Adrenal gland (tissue), 5 donors: ENCODE data around the gene PPIP5K1.

Experiments used
- CTCF ChIP-seq, 6 experiments: fragments of 450-650 bp in 4 of 6; fragments of 200-600 bp in 2 of 6; sonication (generic) in 1 of 6; IDR thresholded peaks; 1 replicate in 5 of 6; 2 replicates in 1 of 6; pipeline versions ENCODE4 v1.5.1 to v1.8.0; 2016 to 2021; ENCODE audit warnings: antibody characterized with exemption in 6 of 6, mild to moderate bottlenecking in 2 of 6, moderate library complexity in 1 of 6
- POLR2A ChIP-seq, 2 donors: fragments of 450-650 bp; IDR thresholded peaks; one replicate each; pipeline ENCODE4 v1.6.1; 2017; ENCODE audit warnings: antibody characterized with exemption in 2 of 2, mild to moderate bottlenecking in 2 of 2, moderate library complexity in 1 of 2
- donor health status: DM: no; HTN: no; CAD: no.

DNA sequence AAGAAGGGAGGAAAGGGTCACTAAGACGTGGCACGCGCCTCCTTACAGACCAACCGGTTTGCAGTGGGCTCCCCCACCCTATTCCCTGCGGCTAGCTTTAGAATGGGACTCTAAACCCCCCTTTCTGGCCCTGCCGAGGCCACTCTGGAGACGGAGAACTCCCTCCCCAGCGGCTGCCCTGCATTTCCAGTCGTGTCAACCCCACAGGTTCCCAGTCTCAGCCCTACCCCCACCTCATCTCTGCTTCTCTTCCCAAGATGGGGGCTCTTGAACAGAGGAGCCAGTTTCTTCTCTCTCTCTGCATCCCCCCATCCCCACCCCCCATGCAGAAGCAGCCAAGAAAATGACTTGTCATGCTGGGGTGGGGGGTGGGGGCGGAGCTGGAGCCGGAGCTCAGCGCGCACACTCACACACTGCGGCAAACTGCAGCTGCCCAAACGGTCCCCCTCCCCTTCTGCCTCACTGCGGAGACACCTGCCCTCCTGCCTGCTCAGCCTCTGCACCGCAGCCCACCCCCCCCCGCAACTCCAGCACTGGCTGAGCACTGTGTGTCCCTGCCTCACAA is 71.7 kb downstream of the PPIP5K1 start:
- TF ChIP-seq CTCF (IDR thresholded peaks at IDR 0.05), result no peak
- TF ChIP-seq POLR2A (IDR thresholded peaks at IDR 0.05), result peak in 1 of 2 donors; percentile 29
